NCI-H1417 treated with DMSO at 0.1 percent for 48 hours (cell line): ENCODE data around the gene OAS3.
"Not testable (repeated sequence)": the region's sequence is repeated elsewhere in the genome, so short reads cannot be mapped to it uniquely, and the experiment has no call there.

Experiments used
- DNase-seq: peaks from one replicate; lab custom pipeline; 2025; lab: John Stamatoyannopoulos, UW

The OAS3 gene

GRCh38 chr12:112924986-112925385, 13.3 kb upstream of the OAS3 start:
- no peak for DNase-seq

- DNase-seq: not testable (repeated sequence)
These were observed 11.7 kb upstream of the OAS3 start for GRCh38 chr12:112926416-112927033.

- no peak for DNase-seq
These were observed 10.8 kb upstream of the OAS3 start for GRCh38 chr12:112927475-112927874.

- DNase-seq: no peak
These were observed 10.3 kb upstream of the OAS3 start for GRCh38 chr12:112927925-112928324.

GRCh38 chr12:112928978-112929377, 9.3 kb upstream of the OAS3 start:
- no peak for DNase-seq

GRCh38 chr12:112929715-112930114, 8.6 kb upstream of the OAS3 start:
- no peak for DNase-seq

GRCh38 chr12:112930350-112930749, 7.9 kb upstream of the OAS3 start:
- no peak for DNase-seq

GRCh38 chr12:112932485-112933128, 5.7 kb upstream of the OAS3 start:
- DNase-seq: no peak

- DNase-seq: no peak
These were observed 5.2 kb upstream of the OAS3 start for GRCh38 chr12:112933129-112933505.

GRCh38 chr12:112936264-112936663, 2.0 kb upstream of the OAS3 start:
- no peak for DNase-seq

- no peak for DNase-seq
These were observed 1.3 kb upstream of the OAS3 start for GRCh38 chr12:112936927-112937326.

- DNase-seq: no peak
These were observed 477 bp downstream of the OAS3 start for GRCh38 chr12:112938751-112939150.

GRCh38 chr12:112939761-112940381, 1.6 kb downstream of the OAS3 start:
- no peak for DNase-seq

GRCh38 chr12:112941528-112942335, 3.5 kb downstream of the OAS3 start:
- DNase-seq: no peak

GRCh38 chr12:112942572-112942971, 4.3 kb downstream of the OAS3 start:
- no peak for DNase-seq

GRCh38 chr12:112944024-112944690, 5.9 kb downstream of the OAS3 start:
- no peak for DNase-seq

- no peak for DNase-seq
These were observed 7.2 kb downstream of the OAS3 start for GRCh38 chr12:112945515-112945914.

- DNase-seq: no peak
These were observed 8.1 kb downstream of the OAS3 start for GRCh38 chr12:112946236-112947000.

- DNase-seq: no peak
These were observed 9.0 kb downstream of the OAS3 start for GRCh38 chr12:112947314-112947713.

GRCh38 chr12:112947761-112948160, 9.5 kb downstream of the OAS3 start:
- DNase-seq: no peak

- no peak for DNase-seq
These were observed 10.5 kb downstream of the OAS3 start for GRCh38 chr12:112948806-112949205.
